Measurements from ENCODE around the gene SV2C.

GRCh38 chr5:76342474-76342873, 259.3 kb downstream of the SV2C start:
- TF ChIP-seq, protein P1, sequence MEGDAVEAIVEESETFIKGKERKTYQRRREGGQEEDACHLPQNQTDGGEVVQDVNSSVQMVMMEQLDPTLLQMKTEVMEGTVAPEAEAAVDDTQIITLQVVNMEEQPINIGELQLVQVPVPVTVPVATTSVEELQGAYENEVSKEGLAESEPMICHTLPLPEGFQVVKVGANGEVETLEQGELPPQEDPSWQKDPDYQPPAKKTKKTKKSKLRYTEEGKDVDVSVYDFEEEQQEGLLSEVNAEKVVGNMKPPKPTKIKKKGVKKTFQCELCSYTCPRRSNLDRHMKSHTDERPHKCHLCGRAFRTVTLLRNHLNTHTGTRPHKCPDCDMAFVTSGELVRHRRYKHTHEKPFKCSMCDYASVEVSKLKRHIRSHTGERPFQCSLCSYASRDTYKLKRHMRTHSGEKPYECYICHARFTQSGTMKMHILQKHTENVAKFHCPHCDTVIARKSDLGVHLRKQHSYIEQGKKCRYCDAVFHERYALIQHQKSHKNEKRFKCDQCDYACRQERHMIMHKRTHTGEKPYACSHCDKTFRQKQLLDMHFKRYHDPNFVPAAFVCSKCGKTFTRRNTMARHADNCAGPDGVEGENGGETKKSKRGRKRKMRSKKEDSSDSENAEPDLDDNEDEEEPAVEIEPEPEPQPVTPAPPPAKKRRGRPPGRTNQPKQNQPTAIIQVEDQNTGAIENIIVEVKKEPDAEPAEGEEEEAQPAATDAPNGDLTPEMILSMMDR (IDR thresholded peaks at IDR 0.05), result no peak
- TF ChIP-seq POLR2A (IDR thresholded peaks at IDR 0.05), result no peak
